Measurements from ENCODE around the gene C10orf105. TPM values are rescaled to one million over a fixed set of nuclear protein-coding genes. Genes with fewer than 3 reads are reported as not detected.

C10orf105 gene
- total RNA-seq, 1 experiment from 2014 or later: not detected

DNA sequence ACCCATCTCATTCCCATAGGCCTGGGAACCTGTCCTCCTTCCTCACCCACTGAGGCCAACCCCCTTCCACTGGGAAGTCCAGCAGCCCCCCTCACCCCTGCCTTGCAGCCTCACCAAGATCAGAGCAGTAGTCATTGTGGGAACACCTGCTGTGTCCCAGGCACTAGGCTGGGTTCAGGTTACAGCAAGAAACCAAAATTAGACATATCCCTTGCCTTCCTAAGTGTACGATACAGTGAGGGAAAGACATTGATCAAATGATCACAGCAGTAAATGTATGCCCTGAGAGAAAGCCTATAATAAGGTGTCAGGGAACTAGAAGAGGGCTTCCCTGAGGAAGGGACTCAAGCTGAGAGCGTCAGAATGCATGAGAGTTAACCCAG lies 17.0 kb upstream of the C10orf105 start:
- ChIA-PET POLR2A (interaction anchor here (0.6 kb wide), 1 partner anchor 27 kb away, joined by 3 read pairs; no protein-coding TSS in a partner anchor), CTCF (no interaction called here)
- H3K9me3 ChIP-seq: no peaks in the 10 kb centered on the region
- no peak for DNase-seq
- Mint-ChIP-seq H3K4me1 (ENCODE audit: low read depth, unreplicated experiment) (no peaks in the 10 kb centered on the region), H3K4me3 (ENCODE audit: unreplicated experiment) (no peak overlapping the region), H3K27ac (ENCODE audit: unreplicated experiment) (no peak overlapping the region), H3K9me3 (ENCODE audit: unreplicated experiment) (no peaks in the 10 kb centered on the region), H3K27me3 (ENCODE audit: insufficient read depth, unreplicated experiment) (no peaks in the 10 kb centered on the region), H3K36me3 (ENCODE audit: insufficient read depth, unreplicated experiment) (no peaks in the 10 kb centered on the region)
- peaks cover 7% of the 10 kb centered on the region for H3K4me1 ChIP-seq
- intact Hi-C loops (cut with micrococcal nuclease; ENCODE audit: unreplicated experiment): no loop called here
- no peak overlapping the region for H3K4me3 ChIP-seq (ENCODE audit: low read depth, low read length)
- no peaks in the 10 kb centered on the region for H3K27me3 ChIP-seq (replicated peaks; ENCODE audit: control insufficient read depth, insufficient read depth, low read length)
- TF ChIP-seq, protein P1, sequence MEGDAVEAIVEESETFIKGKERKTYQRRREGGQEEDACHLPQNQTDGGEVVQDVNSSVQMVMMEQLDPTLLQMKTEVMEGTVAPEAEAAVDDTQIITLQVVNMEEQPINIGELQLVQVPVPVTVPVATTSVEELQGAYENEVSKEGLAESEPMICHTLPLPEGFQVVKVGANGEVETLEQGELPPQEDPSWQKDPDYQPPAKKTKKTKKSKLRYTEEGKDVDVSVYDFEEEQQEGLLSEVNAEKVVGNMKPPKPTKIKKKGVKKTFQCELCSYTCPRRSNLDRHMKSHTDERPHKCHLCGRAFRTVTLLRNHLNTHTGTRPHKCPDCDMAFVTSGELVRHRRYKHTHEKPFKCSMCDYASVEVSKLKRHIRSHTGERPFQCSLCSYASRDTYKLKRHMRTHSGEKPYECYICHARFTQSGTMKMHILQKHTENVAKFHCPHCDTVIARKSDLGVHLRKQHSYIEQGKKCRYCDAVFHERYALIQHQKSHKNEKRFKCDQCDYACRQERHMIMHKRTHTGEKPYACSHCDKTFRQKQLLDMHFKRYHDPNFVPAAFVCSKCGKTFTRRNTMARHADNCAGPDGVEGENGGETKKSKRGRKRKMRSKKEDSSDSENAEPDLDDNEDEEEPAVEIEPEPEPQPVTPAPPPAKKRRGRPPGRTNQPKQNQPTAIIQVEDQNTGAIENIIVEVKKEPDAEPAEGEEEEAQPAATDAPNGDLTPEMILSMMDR (IDR thresholded peaks at IDR 0.05; ENCODE audit: insufficient read depth in 1 of 2, low read depth in 1 of 2, low read length in 1 of 2, severe bottlenecking in 1 of 2, unreplicated experiment in 1 of 2): no peak
- no TSS peak for BruUV-seq (replicated peaks)
- no peaks in the 10 kb centered on the region for H3K36me3 ChIP-seq (ENCODE audit: control insufficient read depth, insufficient read depth, low read length)

DNA sequence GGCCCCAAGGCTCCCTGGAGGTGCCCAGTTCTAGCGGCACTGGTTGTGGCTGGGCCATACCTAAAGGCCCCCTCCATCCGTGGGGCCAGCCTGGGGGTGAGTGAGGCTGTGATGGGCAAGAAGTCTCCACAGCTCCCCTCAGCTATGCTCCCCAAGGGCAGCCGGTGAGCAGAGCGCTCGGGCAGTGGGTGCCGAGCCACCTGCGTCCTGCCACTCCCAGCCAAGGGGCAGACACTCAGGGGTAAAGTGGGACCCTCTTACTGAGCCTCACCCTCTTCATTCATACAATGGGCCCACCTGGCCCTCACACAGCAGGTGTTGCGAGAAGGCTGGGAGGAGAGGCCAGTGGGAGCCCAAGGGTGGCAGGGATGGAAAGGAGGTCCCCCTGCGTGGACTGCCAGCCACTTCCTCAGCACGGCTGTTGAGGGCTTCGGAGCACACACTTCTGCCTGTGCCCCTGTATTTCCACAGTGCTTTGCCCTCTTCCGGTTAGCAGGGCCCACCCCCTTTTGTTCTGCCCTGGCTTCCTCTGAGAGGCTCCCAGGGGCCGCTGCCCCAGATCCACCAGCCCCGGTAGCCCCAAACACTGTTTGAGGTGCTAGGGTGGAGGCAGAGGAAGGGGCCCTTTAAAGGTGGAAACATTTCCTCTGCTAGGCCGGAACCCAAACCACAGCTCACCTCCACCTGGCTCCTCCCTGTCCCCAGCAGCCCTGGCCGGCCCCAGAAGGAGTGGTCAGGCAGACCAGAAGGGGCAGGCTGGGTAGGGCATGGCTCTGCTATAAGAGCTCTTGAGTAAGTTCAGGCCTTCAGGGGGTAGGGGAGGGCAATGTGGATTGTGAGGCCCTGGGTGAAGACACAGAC lies 16.4 kb upstream of the C10orf105 start:
- CTCF ChIA-PET: no interaction called here
- H3K27ac Mint-ChIP-seq (ENCODE audit: unreplicated experiment): no peak overlapping the region

DNA sequence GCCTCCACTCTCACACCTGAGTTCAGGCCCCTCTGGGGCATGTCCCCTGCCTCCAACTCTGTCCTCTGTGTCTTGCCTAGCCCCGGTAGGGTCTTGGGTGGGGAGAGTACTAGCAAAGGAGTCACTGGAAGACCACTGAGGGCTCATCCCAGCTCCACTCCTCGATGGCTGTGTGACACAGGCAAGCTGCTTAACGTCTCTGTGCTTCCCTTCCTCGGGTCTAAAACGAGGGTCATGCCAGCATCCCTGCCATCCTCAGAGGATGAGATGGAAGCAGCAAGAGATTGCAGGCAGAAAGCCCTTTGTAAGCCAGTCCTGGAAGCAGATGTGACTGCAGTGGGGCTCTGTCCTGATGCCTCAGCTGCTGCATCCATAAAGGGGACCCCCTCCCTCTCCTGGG lies 15.2 kb upstream of the C10orf105 start:
- H3K36me3 Mint-ChIP-seq (ENCODE audit: insufficient read depth, unreplicated experiment): no peaks in the 10 kb centered on the region
- ChIA-PET CTCF (no interaction called here), POLR2A (no interaction called here)
- Histone ChIP-seq H3K27me3 (replicated peaks; ENCODE audit: control insufficient read depth, insufficient read depth, low read length) (no peaks in the 10 kb centered on the region), H3K4me1 (peaks cover 7% of the 10 kb centered on the region), H3K9me3 (no peaks in the 10 kb centered on the region), H3K4me3 (ENCODE audit: low read depth, low read length) (no peak overlapping the region), H3K36me3 (ENCODE audit: control insufficient read depth, insufficient read depth, low read length) (no peaks in the 10 kb centered on the region)
- no peak overlapping the region for H3K27ac Mint-ChIP-seq (ENCODE audit: unreplicated experiment)
- intact Hi-C loops (cut with micrococcal nuclease; ENCODE audit: unreplicated experiment): no loop called here
- TF ChIP-seq, protein P1 (IDR thresholded peaks at IDR 0.05; ENCODE audit: insufficient read depth in 1 of 2, low read depth in 1 of 2, low read length in 1 of 2, severe bottlenecking in 1 of 2, unreplicated experiment in 1 of 2): no peak
- H3K9me3 Mint-ChIP-seq (ENCODE audit: unreplicated experiment): no peaks in the 10 kb centered on the region
- no peaks in the 10 kb centered on the region for H3K27me3 Mint-ChIP-seq (ENCODE audit: insufficient read depth, unreplicated experiment)
- no peak overlapping the region for H3K4me3 Mint-ChIP-seq (ENCODE audit: unreplicated experiment)
- BruUV-seq (replicated peaks): no TSS peak
- no peak for DNase-seq
- no peaks in the 10 kb centered on the region for H3K4me1 Mint-ChIP-seq (ENCODE audit: low read depth, unreplicated experiment)

More for the DNA sequence above, 16.4 kb upstream of the C10orf105 start:
- no peak for DNase-seq
- H3K27me3 ChIP-seq (replicated peaks; ENCODE audit: control insufficient read depth, insufficient read depth, low read length): no peaks in the 10 kb centered on the region
- Mint-ChIP-seq H3K27me3 (ENCODE audit: insufficient read depth, unreplicated experiment) (no peaks in the 10 kb centered on the region), H3K4me1 (ENCODE audit: low read depth, unreplicated experiment) (no peaks in the 10 kb centered on the region), H3K9me3 (ENCODE audit: unreplicated experiment) (no peaks in the 10 kb centered on the region), H3K4me3 (ENCODE audit: unreplicated experiment) (no peak overlapping the region), H3K36me3 (ENCODE audit: insufficient read depth, unreplicated experiment) (no peaks in the 10 kb centered on the region)
- POLR2A ChIA-PET: no interaction called here
- peaks cover 7% of the 10 kb centered on the region for H3K4me1 ChIP-seq
- BruUV-seq (replicated peaks): no TSS peak
- no peaks in the 10 kb centered on the region for H3K36me3 ChIP-seq (ENCODE audit: control insufficient read depth, insufficient read depth, low read length)
- H3K4me3 ChIP-seq (ENCODE audit: low read depth, low read length): no peak overlapping the region
- intact Hi-C loops (cut with micrococcal nuclease; ENCODE audit: unreplicated experiment): no loop called here
- TF ChIP-seq, protein P1 (IDR thresholded peaks at IDR 0.05; ENCODE audit: insufficient read depth in 1 of 2, low read depth in 1 of 2, low read length in 1 of 2, severe bottlenecking in 1 of 2, unreplicated experiment in 1 of 2): no peak
- no peaks in the 10 kb centered on the region for H3K9me3 ChIP-seq
